Stimulated activated naive CD8-positive, alpha-beta T cell treated with anti-CD3 and anti-CD28 coated beads, Interleukin-15, Interleukin-2, amounts not matched to agents 100 ng/mL and 50 ng/mL, for 24 hours (primary cell): ENCODE measurements around the gene KDM7A.

Experiments
- H3K27ac Mint-ChIP-seq: one replicate; pipeline ENCODE4 v1.8.0; 2021; ENCODE audit warnings: mild to moderate bottlenecking, mixed read lengths
- H3K27me3 Mint-ChIP-seq: one replicate; pipeline ENCODE4 v1.8.0; 2021; ENCODE audit warnings: mixed read lengths
- H3K36me3 Mint-ChIP-seq: one replicate; pipeline ENCODE4 v1.8.0; 2021; ENCODE audit warnings: low read depth, mixed read lengths
- H3K4me1 Mint-ChIP-seq: one replicate; pipeline ENCODE4 v1.8.0; 2021; ENCODE audit warnings: low read depth, mixed read lengths
- H3K4me3 Mint-ChIP-seq: one replicate; pipeline ENCODE4 v1.8.0; 2021; ENCODE audit warnings: mild to moderate bottlenecking, mixed read lengths
- H3K9me3 Mint-ChIP-seq: one replicate; pipeline ENCODE4 v1.8.0; 2021; ENCODE audit warnings: mixed read lengths

Gene KDM7A

GRCh38 chr7:140050100-140050499, 126.7 kb downstream of the KDM7A start:
- Mint-ChIP-seq H3K4me1 (peaks cover 34% of the 10 kb centered on the region), H3K4me3 (no peak overlapping the region), H3K9me3 (no peaks in the 10 kb centered on the region), H3K27ac (no peak overlapping the region), H3K27me3 (no peaks in the 10 kb centered on the region), H3K36me3 (peaks cover 49% of the 10 kb centered on the region)

- H3K36me3 Mint-ChIP-seq: peaks cover 51% of the 10 kb centered on the region
- H3K9me3 Mint-ChIP-seq: no peaks in the 10 kb centered on the region
- H3K4me1 Mint-ChIP-seq: peaks cover 28% of the 10 kb centered on the region
- H3K4me3 Mint-ChIP-seq: no peak overlapping the region
- no peak overlapping the region for H3K27ac Mint-ChIP-seq
- H3K27me3 Mint-ChIP-seq: no peaks in the 10 kb centered on the region
Observed at GRCh38 chr7:140049339-140050024, 127.3 kb downstream of the KDM7A start.

- peaks cover 23% of the 10 kb centered on the region for H3K4me1 Mint-ChIP-seq
- no peak overlapping the region for H3K4me3 Mint-ChIP-seq
- H3K27me3 Mint-ChIP-seq: no peaks in the 10 kb centered on the region
- peaks cover 55% of the 10 kb centered on the region for H3K36me3 Mint-ChIP-seq
- H3K27ac Mint-ChIP-seq: no peak overlapping the region
- no peaks in the 10 kb centered on the region for H3K9me3 Mint-ChIP-seq
Observed at GRCh38 chr7:140048989-140049338, 127.8 kb downstream of the KDM7A start.

GRCh38 chr7:140048138-140048537, 128.6 kb downstream of the KDM7A start:
- H3K27ac Mint-ChIP-seq: peak overlapping the region; percentile 23
- H3K4me1 Mint-ChIP-seq: peaks cover 14% of the 10 kb centered on the region
- H3K9me3 Mint-ChIP-seq: no peaks in the 10 kb centered on the region
- no peak overlapping the region for H3K4me3 Mint-ChIP-seq
- H3K36me3 Mint-ChIP-seq: peaks cover 51% of the 10 kb centered on the region
- no peaks in the 10 kb centered on the region for H3K27me3 Mint-ChIP-seq

- Mint-ChIP-seq H3K4me3 (no peak overlapping the region), H3K9me3 (no peaks in the 10 kb centered on the region), H3K4me1 (peaks cover 13% of the 10 kb centered on the region), H3K27me3 (no peaks in the 10 kb centered on the region), H3K36me3 (peaks cover 48% of the 10 kb centered on the region), H3K27ac (no peak overlapping the region)
Observed at GRCh38 chr7:140047197-140047596, 129.6 kb downstream of the KDM7A start.

GRCh38 chr7:140045697-140046096, 131.1 kb downstream of the KDM7A start:
- H3K4me1 Mint-ChIP-seq: peaks cover 13% of the 10 kb centered on the region
- no peaks in the 10 kb centered on the region for H3K9me3 Mint-ChIP-seq
- H3K27ac Mint-ChIP-seq: no peak overlapping the region
- H3K36me3 Mint-ChIP-seq: peaks cover 57% of the 10 kb centered on the region
- no peaks in the 10 kb centered on the region for H3K27me3 Mint-ChIP-seq
- H3K4me3 Mint-ChIP-seq: no peak overlapping the region

GRCh38 chr7:140044251-140044650, 132.5 kb downstream of the KDM7A start:
- peaks cover 62% of the 10 kb centered on the region for H3K36me3 Mint-ChIP-seq
- peaks cover 7% of the 10 kb centered on the region for H3K4me1 Mint-ChIP-seq
- H3K27ac Mint-ChIP-seq: no peak overlapping the region
- no peak overlapping the region for H3K4me3 Mint-ChIP-seq
- H3K9me3 Mint-ChIP-seq: no peaks in the 10 kb centered on the region
- no peaks in the 10 kb centered on the region for H3K27me3 Mint-ChIP-seq

GRCh38 chr7:140042386-140042670, 134.5 kb downstream of the KDM7A start:
- H3K4me3 Mint-ChIP-seq: no peak overlapping the region
- H3K36me3 Mint-ChIP-seq: peaks cover 72% of the 10 kb centered on the region
- H3K27ac Mint-ChIP-seq: no peak overlapping the region
- H3K4me1 Mint-ChIP-seq: peaks cover 7% of the 10 kb centered on the region
- no peaks in the 10 kb centered on the region for H3K9me3 Mint-ChIP-seq
- no peaks in the 10 kb centered on the region for H3K27me3 Mint-ChIP-seq

- H3K27me3 Mint-ChIP-seq: no peaks in the 10 kb centered on the region
- H3K4me3 Mint-ChIP-seq: no peak overlapping the region
- no peaks in the 10 kb centered on the region for H3K9me3 Mint-ChIP-seq
- peaks cover 77% of the 10 kb centered on the region for H3K36me3 Mint-ChIP-seq
- H3K4me1 Mint-ChIP-seq: peaks cover 8% of the 10 kb centered on the region
- no peak overlapping the region for H3K27ac Mint-ChIP-seq
Observed at GRCh38 chr7:140041659-140042385, 135.0 kb downstream of the KDM7A start.

GRCh38 chr7:140039896-140040295, 136.9 kb downstream of the KDM7A start:
- peaks cover 18% of the 10 kb centered on the region for H3K4me1 Mint-ChIP-seq
- peaks cover 71% of the 10 kb centered on the region for H3K36me3 Mint-ChIP-seq
- no peak overlapping the region for H3K27ac Mint-ChIP-seq

GRCh38 chr7:140039066-140039465, 137.7 kb downstream of the KDM7A start:
- H3K4me1 Mint-ChIP-seq: peaks cover 18% of the 10 kb centered on the region
- H3K36me3 Mint-ChIP-seq: peaks cover 70% of the 10 kb centered on the region
- H3K9me3 Mint-ChIP-seq: no peaks in the 10 kb centered on the region
- no peak overlapping the region for H3K4me3 Mint-ChIP-seq
- no peak overlapping the region for H3K27ac Mint-ChIP-seq
- no peaks in the 10 kb centered on the region for H3K27me3 Mint-ChIP-seq

More at GRCh38 chr7:140039896-140040295, 136.9 kb downstream of the KDM7A start:
- no peaks in the 10 kb centered on the region for H3K9me3 Mint-ChIP-seq
- no peaks in the 10 kb centered on the region for H3K27me3 Mint-ChIP-seq
- H3K4me3 Mint-ChIP-seq: no peak overlapping the region

GRCh38 chr7:140036224-140036962, 140.4 kb downstream of the KDM7A start:
- Mint-ChIP-seq H3K4me1 (peaks cover 29% of the 10 kb centered on the region), H3K27me3 (no peaks in the 10 kb centered on the region), H3K27ac (peak overlapping the region; percentile 65)

GRCh38 chr7:140035400-140036223, 141.2 kb downstream of the KDM7A start:
- Mint-ChIP-seq H3K4me3 (no peak overlapping the region), H3K4me1 (peaks cover 29% of the 10 kb centered on the region), H3K27ac (no peak overlapping the region), H3K27me3 (no peaks in the 10 kb centered on the region), H3K9me3 (no peaks in the 10 kb centered on the region), H3K36me3 (peaks cover 64% of the 10 kb centered on the region)

More at GRCh38 chr7:140036224-140036962, 140.4 kb downstream of the KDM7A start:
- Mint-ChIP-seq H3K9me3 (no peaks in the 10 kb centered on the region), H3K36me3 (peaks cover 68% of the 10 kb centered on the region), H3K4me3 (no peak overlapping the region)
